HG02623 (cell line): Measurements from ENCODE around the gene FNDC8.
"Not testable (repeated sequence)": the region's sequence is repeated elsewhere in the genome, so short reads cannot be mapped to it uniquely, and the experiment has no call there.

Source experiments
- ATAC-seq: cut with Tn5 transposase; IDR thresholded peaks from one replicate; pipeline ENCODE4 v1.9.1; 2021; ENCODE audit warnings: moderate library complexity; ENCODE audit not compliant: unreplicated experiment

FNDC8 gene

DNA sequence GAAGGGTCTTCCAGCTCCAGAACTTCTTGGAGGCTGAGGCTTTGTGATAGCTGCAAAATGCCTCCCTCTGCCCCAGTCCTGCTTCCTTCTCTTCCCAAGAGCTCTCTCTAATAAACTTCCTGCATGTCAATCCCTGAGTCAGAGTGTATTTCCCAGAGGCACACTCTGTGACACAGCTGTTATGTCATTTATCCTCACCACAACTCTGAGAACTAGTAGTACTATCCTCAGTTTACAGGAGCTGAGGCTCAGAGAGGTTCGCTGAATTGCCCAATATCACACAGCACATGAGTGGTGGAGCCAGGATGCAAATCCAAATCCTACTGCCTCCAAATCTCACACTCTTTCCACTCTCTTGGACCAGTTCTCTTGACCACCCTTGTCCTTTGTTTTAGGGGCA, 46.3 kb downstream of the FNDC8 start:
- no peak for ATAC-seq

DNA sequence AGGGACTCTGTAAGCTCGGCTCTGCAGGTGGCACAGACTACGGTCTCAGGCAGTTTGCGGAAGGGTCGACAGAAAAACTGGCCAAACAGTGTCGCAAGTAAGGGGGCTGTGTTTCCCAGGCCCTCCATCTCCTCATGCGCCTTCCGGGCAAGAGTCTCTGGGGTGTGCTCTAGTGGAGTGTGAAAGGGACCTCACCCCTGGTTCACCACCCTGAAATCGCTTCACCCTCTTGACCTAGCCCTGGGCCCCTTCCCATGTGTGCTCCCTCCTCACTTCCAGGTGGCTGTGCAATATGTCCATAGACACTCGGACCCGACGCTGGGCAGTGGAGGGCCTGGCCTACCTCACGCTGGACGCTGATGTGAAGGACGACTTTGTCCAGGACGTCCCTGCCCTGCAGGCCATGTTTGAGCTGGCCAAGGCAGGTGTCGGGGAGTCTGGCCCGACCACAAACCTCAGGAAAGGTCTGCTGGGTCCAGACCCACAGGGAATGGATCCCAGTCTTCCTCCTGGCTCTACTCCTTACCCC, 48.5 kb downstream of the FNDC8 start:
- no peak for ATAC-seq

DNA sequence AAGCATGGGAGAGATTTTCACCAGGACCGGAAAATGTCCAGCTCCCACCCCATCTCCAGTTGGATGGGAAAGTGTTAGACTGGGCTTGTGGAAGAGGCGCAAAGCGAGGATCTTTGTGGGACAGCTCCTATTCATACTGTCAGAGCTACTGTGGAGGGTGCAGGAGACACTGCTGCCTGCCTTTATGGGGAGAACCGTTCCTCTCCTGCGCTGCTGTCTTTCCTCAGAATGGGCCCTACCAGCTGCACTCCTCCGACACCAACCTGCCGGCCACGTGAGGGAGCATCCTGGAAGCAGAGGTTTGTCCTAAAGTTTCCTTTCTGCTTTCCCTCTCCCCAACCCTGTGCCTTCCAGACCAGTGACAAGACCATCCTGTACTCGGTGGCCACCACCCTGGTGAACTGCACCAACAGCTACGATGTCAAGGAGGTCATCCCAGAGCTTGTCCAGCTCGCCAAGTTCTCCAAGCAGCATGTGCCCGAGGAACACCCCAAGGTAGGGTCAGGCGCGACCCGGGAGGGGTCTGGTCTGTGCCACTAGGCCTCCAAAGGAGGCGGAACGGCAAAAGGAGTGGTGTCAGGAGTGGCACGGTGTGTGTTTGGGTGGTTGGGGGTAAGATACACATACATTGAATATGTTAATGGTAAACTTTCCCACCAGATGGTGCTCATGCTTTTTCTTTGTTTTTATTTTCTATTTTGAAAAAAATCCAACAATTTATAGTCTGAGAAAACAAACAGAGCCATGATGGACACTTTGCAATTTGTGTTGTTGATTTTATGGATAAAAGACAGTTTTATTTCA, 49.8 kb downstream of the FNDC8 start:
- ATAC-seq, result no peak

GRCh38 chr17:35171834-35172233, 50.4 kb downstream of the FNDC8 start:
- ATAC-seq, result no peak

GRCh38 chr17:35172321-35172720, 50.9 kb downstream of the FNDC8 start:
- not testable (repeated sequence) for ATAC-seq

DNA sequence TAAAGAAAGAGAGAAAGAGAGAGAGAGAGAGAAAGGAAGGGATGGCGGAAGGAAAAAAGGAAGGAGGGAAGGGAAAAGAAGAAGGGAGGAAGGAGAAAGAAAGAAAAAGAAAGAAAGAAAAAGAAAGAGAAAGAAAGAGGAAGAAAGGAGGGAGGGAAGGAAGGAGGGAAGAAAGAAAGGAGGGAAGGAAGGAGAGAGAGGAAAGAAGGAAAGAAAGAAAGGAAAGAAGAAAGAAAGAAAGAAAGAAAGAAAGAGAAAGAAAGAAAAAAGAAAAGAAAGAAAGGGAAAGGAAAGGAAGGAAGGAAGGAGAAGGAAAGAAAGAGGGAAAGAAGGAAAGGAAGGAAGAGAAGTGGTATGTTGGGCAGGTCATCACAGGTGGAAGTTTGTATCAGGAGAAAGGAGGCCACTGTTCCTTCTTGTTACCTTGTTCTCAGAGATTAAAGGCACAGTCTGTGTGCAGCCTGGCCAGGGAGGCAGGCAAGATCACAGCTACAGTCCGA, 53.5 kb downstream of the FNDC8 start:
- no peak for ATAC-seq

DNA sequence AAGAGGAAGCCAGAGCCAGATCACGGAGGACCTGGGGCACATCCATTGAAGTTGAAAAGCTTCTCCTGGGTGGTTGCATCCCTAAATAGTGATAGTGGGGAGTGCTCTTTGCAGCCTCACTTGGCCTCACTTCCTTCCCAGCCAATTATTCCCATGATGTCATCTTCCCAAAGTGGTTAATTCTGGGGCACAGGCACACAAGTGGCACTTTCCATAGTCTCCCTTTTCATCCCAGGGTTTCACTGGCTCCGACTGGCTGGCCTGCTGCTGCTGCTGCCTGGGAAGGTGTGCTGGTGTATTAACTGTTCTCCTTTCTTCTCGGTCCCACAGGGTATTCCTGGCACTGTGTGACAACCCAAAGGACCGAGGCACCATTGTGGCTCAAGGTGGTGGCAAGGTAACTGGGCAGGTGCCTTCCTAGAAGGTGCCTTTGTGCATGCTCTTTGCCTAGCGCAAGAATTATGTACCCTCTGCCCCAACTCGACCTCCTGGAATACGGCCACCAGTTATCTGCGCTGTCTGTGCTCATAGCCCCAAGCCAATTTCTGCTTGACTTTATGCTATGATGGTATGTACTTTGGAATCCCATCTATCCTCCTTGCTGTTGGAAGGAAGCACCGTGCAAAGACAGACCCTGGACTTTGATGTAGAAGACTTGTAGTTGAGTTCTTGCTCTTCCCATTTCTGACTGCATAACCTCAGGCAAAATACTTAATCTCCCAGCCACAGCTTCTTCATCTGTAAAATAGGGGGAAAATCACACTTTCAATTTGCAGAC, 54.4 kb downstream of the FNDC8 start:
- no peak for ATAC-seq

DNA sequence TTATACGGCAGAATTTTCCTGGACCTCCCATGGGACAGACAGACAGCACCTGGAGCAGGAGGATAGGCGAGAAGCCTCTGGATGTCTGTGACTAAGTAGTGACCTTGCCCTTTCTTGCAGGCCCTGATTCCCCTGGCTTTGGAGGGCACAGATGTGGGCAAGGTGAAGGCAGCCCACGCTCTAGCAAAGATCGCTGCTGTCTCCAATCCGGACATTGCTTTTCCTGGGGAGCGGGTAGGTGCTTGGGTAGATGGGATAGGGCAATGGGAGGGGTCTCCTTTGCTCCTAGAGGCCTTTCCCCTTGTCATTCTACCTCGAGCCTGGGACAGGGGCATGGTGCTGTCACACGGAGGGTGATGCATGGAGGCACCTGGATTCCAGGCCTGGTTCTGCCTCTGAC, 55.5 kb downstream of the FNDC8 start:
- no peak for ATAC-seq

GRCh38 chr17:35179379-35179778, 58.0 kb downstream of the FNDC8 start:
- ATAC-seq, result not testable (repeated sequence)
